Fibroblast of lung (primary cell): ENCODE results near the gene ABCA2.

Experiments used
- CTCF ChIP-seq, 2 donors: IDR thresholded peaks in 1 of 2; conservative IDR thresholded peaks in 1 of 2; 1 replicate in 1 of 2; 2 replicates in 1 of 2; pipeline ENCODE4 v1.5.1; 2011 to 2012; ENCODE audit warnings: low read length in 2 of 2, control low read depth in 1 of 2, inconsistent platforms in 1 of 2, low read depth in 1 of 2, mild to moderate bottlenecking in 1 of 2
- EZH2 ChIP-seq: IDR thresholded peaks from 2 replicates; pipeline ENCODE4 v1.5.1; 2012; ENCODE audit warnings: low read length, control low read depth, mild to moderate bottlenecking; ENCODE audit errors: missing control alignments

- TF ChIP-seq CTCF (conservative IDR thresholded peaks at IDR 0.05 in 1 of 2, IDR thresholded peaks at IDR 0.05 in 1 of 2; ENCODE audit: low read depth in 1 of 2, low read length in 2 of 2) (no peak), EZH2 (no peak)
Observed at GRCh38 chr9:136984464-136985026, 43.5 kb downstream of the ABCA2 start.
